Measurements from ENCODE around the gene SPRYD4.
"Not testable (repeated sequence)": the region's sequence is repeated elsewhere in the genome, so short reads cannot be mapped to it uniquely, and the experiment has no call there.

Gene SPRYD4

GRCh38 chr12:56490360-56490759, 22.0 kb downstream of the SPRYD4 start:
- no peak for TF ChIP-seq ZNF274 (IDR thresholded peaks at IDR 0.05; ENCODE audit: low read depth, low read length)
- no peak overlapping the region for H3K4me3 ChIP-seq (ENCODE audit: low read length)

- H3K4me3 ChIP-seq (ENCODE audit: low read length) = not testable (repeated sequence)
Measured at GRCh38 chr12:56493409-56494105, 25.2 kb downstream of the SPRYD4 start.

- H3K4me3 ChIP-seq (ENCODE audit: low read length) = not testable (repeated sequence)
Measured at GRCh38 chr12:56494106-56494415, 25.7 kb downstream of the SPRYD4 start.

GRCh38 chr12:56494481-56494880, 26.1 kb downstream of the SPRYD4 start:
- not testable (repeated sequence) for H3K4me3 ChIP-seq (ENCODE audit: low read length)

- H3K4me3 ChIP-seq (ENCODE audit: low read length) = not testable (repeated sequence)
Measured at GRCh38 chr12:56496704-56497103, 28.3 kb downstream of the SPRYD4 start.

- H3K4me3 ChIP-seq (ENCODE audit: low read length) = not testable (repeated sequence)
Measured at GRCh38 chr12:56498126-56498902, 29.9 kb downstream of the SPRYD4 start.

GRCh38 chr12:56499452-56499851, 31.1 kb downstream of the SPRYD4 start:
- H3K4me3 ChIP-seq (ENCODE audit: low read length) = not testable (repeated sequence)

GRCh38 chr12:56499879-56500278, 31.5 kb downstream of the SPRYD4 start:
- not testable (repeated sequence) for H3K4me3 ChIP-seq (ENCODE audit: low read length)

GRCh38 chr12:56510786-56511185, 42.4 kb downstream of the SPRYD4 start:
- H3K4me3 ChIP-seq (ENCODE audit: low read length) = no peak overlapping the region
- TF ChIP-seq ZNF274 (IDR thresholded peaks at IDR 0.05; ENCODE audit: low read depth, low read length) = no peak

- not testable (repeated sequence) for H3K4me3 ChIP-seq (ENCODE audit: low read length)
Measured at GRCh38 chr12:56514014-56514318, 45.6 kb downstream of the SPRYD4 start.

GRCh38 chr12:56517854-56518253, 49.5 kb downstream of the SPRYD4 start:
- no peak overlapping the region for H3K4me3 ChIP-seq (ENCODE audit: low read length)
- no peak for TF ChIP-seq ZNF274 (IDR thresholded peaks at IDR 0.05; ENCODE audit: low read depth, low read length)

GRCh38 chr12:56518570-56518969, 50.2 kb downstream of the SPRYD4 start:
- TF ChIP-seq ZNF274 (IDR thresholded peaks at IDR 0.05; ENCODE audit: low read depth, low read length) = no peak
- H3K4me3 ChIP-seq (ENCODE audit: low read length) = no peak overlapping the region

- no peak for TF ChIP-seq ZNF274 (IDR thresholded peaks at IDR 0.05; ENCODE audit: low read depth, low read length)
- H3K4me3 ChIP-seq (ENCODE audit: low read length) = no peak overlapping the region
Measured at GRCh38 chr12:56520048-56520447, 51.7 kb downstream of the SPRYD4 start.

GRCh38 chr12:56520506-56520905, 52.1 kb downstream of the SPRYD4 start:
- no peak overlapping the region for H3K4me3 ChIP-seq (ENCODE audit: low read length)
- no peak for TF ChIP-seq ZNF274 (IDR thresholded peaks at IDR 0.05; ENCODE audit: low read depth, low read length)

- TF ChIP-seq ZNF274 (IDR thresholded peaks at IDR 0.05; ENCODE audit: low read depth, low read length) = no peak
- 0 out of 2 replicates have a peak overlapping the region, but pooled peaks have one; percentile 95 for H3K4me3 ChIP-seq (ENCODE audit: low read length)
Measured at GRCh38 chr12:56521209-56521589, 52.8 kb downstream of the SPRYD4 start.

GRCh38 chr12:56521590-56522371, 53.4 kb downstream of the SPRYD4 start, which contains the start of gene RBMS2:
Gene RBMS2 (plus strand): TSS chr12:56521820. CDS start chr12:56522024, 204 bp downstream.
- peak within 1 kb of the TSS; percentile 95 for H3K4me3 ChIP-seq (ENCODE audit: low read length)
- no peak for TF ChIP-seq ZNF274 (IDR thresholded peaks at IDR 0.05; ENCODE audit: low read depth, low read length)
